Measurements from ENCODE around the gene RITA1. TPM values are rescaled to one million over a fixed set of nuclear protein-coding genes. Genes with fewer than 3 reads are reported as not detected.

The RITA1 gene
- total and polyA plus RNA-seq, 12 donors = 17.5 to 84.1 (median 36.7) TPM

GRCh38 chr12:113170457-113170856 lies 15.1 kb upstream of the RITA1 start:
- H3K4me3 ChIP-seq = no peak overlapping the region
- peaks cover 0 to 89% of the 10 kb centered on the region in 2 donors for H3K36me3 ChIP-seq (replicated peaks in 1 of 2)
- H3K27me3 ChIP-seq = no peaks in the 10 kb centered on the region
- WGBS, 4 donors = 93 to 94% (median 93%) methylated on average over 5 of the region's 5 CpGs
- no peaks in the 10 kb centered on the region for H3K9me3 ChIP-seq (replicated peaks in 1 of 3)
- TF ChIP-seq, protein P1, sequence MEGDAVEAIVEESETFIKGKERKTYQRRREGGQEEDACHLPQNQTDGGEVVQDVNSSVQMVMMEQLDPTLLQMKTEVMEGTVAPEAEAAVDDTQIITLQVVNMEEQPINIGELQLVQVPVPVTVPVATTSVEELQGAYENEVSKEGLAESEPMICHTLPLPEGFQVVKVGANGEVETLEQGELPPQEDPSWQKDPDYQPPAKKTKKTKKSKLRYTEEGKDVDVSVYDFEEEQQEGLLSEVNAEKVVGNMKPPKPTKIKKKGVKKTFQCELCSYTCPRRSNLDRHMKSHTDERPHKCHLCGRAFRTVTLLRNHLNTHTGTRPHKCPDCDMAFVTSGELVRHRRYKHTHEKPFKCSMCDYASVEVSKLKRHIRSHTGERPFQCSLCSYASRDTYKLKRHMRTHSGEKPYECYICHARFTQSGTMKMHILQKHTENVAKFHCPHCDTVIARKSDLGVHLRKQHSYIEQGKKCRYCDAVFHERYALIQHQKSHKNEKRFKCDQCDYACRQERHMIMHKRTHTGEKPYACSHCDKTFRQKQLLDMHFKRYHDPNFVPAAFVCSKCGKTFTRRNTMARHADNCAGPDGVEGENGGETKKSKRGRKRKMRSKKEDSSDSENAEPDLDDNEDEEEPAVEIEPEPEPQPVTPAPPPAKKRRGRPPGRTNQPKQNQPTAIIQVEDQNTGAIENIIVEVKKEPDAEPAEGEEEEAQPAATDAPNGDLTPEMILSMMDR (IDR thresholded peaks at IDR 0.05) = no peak
- no peak for TF ChIP-seq POLR2A (IDR thresholded peaks at IDR 0.05)
- DNase-seq = no peak
- H3K27ac ChIP-seq = no peak overlapping the region
- intact Hi-C loops (cut with DNase I) = loop anchor here in 1 of 2 donors (5.0 kb wide), 1 partner anchor 118 kb away; no protein-coding TSS in a partner anchor
- peaks cover 0 to 4% of the 10 kb centered on the region in 2 donors for H3K4me1 ChIP-seq (replicated peaks in 1 of 2)

DNA sequence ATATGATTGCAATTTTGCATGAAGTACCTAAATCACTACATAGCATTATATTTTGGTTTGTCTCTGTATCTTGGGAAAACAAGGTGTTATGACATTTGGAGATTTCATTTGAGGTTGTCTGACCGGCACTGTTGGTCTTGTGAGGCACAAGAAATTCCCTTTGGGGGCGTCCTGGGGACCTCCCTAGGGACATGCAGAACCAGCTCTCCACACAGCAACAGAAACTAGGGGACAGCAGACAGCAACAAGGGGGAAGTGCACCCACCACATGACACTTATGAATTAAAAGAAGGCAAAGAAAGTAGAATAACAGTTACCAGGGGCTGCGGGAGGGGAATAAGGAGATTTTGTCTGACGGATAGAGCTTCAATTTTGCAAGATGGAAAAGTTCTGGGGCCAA lies 14.6 kb upstream of the RITA1 start:
- H3K27ac ChIP-seq = no peak overlapping the region
- no peak overlapping the region for H3K4me3 ChIP-seq
- H3K9me3 ChIP-seq (replicated peaks in 1 of 3) = no peaks in the 10 kb centered on the region
- TF ChIP-seq POLR2A (IDR thresholded peaks at IDR 0.05) = no peak
- TF ChIP-seq, protein P1 (IDR thresholded peaks at IDR 0.05) = no peak
- peaks cover 0 to 89% of the 10 kb centered on the region in 2 donors for H3K36me3 ChIP-seq (replicated peaks in 1 of 2)
- intact Hi-C loops (cut with DNase I) = loop anchor here in 1 of 2 donors (5.0 kb wide), 1 partner anchor 119 kb away; no protein-coding TSS in a partner anchor
- H3K4me1 ChIP-seq (replicated peaks in 1 of 2) = peaks cover 0 to 4% of the 10 kb centered on the region in 2 donors
- DNase-seq = no peak
- WGBS, 4 donors = 91 to 95% (median 93%) methylated on average over 4 of the region's 4 CpGs
- no peaks in the 10 kb centered on the region for H3K27me3 ChIP-seq

DNA sequence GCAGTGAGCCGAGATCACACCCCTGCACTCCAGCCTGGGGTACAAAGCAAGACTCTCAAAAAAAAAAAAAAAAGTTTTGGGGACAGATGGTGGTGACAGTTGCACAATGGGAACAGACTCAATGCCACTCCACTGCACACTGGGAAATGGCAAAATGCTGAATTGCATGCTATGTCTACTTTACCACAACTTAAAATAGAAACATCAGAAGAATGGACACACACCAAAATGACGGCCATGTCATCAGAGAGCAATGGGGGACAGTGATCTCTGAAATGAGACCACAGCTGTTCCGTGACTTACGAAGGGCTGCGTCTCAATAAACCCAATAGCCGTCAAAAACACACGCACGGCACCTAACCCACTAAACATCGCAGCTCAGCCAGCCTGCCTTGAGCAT lies 14.0 kb upstream of the RITA1 start:
- no peak for TF ChIP-seq POLR2A (IDR thresholded peaks at IDR 0.05)
- TF ChIP-seq, protein P1 (IDR thresholded peaks at IDR 0.05) = no peak
- H3K36me3 ChIP-seq (replicated peaks in 1 of 2) = peaks cover 0 to 89% of the 10 kb centered on the region in 2 donors
- peaks cover 0 to 4% of the 10 kb centered on the region in 2 donors for H3K4me1 ChIP-seq (replicated peaks in 1 of 2)
- no peak overlapping the region for H3K27ac ChIP-seq
- intact Hi-C loops (cut with DNase I) = loop anchor here in 1 of 2 donors (5.0 kb wide), 1 partner anchor 119 kb away; no protein-coding TSS in a partner anchor
- no peaks in the 10 kb centered on the region for H3K9me3 ChIP-seq (replicated peaks in 1 of 3)
- no peak overlapping the region for H3K4me3 ChIP-seq
- no peak for DNase-seq
- 93 to 97% (median 95%) methylated on average over 9 of the region's 9 CpGs for WGBS, 4 donors
- no peaks in the 10 kb centered on the region for H3K27me3 ChIP-seq

GRCh38 chr12:113172185-113172584 lies 13.3 kb upstream of the RITA1 start:
- no peak for DNase-seq

More at GRCh38 chr12:113172185-113172584, 13.3 kb upstream of the RITA1 start:
- peaks cover 0 to 4% of the 10 kb centered on the region in 2 donors for H3K4me1 ChIP-seq (replicated peaks in 1 of 2)
- no peak overlapping the region for H3K27ac ChIP-seq
- intact Hi-C loops (cut with DNase I) = loop anchor here in 1 of 2 donors (5.0 kb wide), 1 partner anchor 120 kb away; no protein-coding TSS in a partner anchor
- 88 to 95% (median 91%) methylated on average over 13 to 20 of the region's 20 CpGs for WGBS, 4 donors
- H3K27me3 ChIP-seq = no peaks in the 10 kb centered on the region
- no peak for TF ChIP-seq POLR2A (IDR thresholded peaks at IDR 0.05)
- TF ChIP-seq, protein P1 (IDR thresholded peaks at IDR 0.05) = no peak
- no peak overlapping the region for H3K4me3 ChIP-seq
- H3K36me3 ChIP-seq (replicated peaks in 1 of 2) = peaks cover 0 to 91% of the 10 kb centered on the region in 2 donors
- H3K9me3 ChIP-seq (replicated peaks in 1 of 3) = no peaks in the 10 kb centered on the region

Measured in adrenal gland (tissue), 12 donors.